HL-60/S4 (cell line): ENCODE data around the gene TMEM30A.

ENCODE experiments used
- in situ Hi-C: fragments of 300-500 bp; cut with MboI; formaldehyde crosslinking; loops from 2 replicates; pipeline ENCODE4 v1.14.3; 2022; ENCODE audit warnings: low sequenced_read_pairs

The TMEM30A gene

GRCh38 chr6:75284632-75285282 lies at the start of gene TMEM30A:
Gene TMEM30A, minus strand, starts transcription at chr6:75284792. Its CDS starts 154 bp downstream, at chr6:75284638.
- in situ Hi-C loops, result loop anchor here (25.0 kb wide), 1 partner anchor 253 kb away; no protein-coding TSS in a partner anchor

- in situ Hi-C loops, result no loop called here
Measured at GRCh38 chr6:75333676-75334200, 49.1 kb upstream of the TMEM30A start.

- in situ Hi-C loops, result no loop called here
Measured at GRCh38 chr6:75331151-75331550, 46.6 kb upstream of the TMEM30A start.

- in situ Hi-C loops, result no loop called here
Measured at GRCh38 chr6:75329703-75330102, 45.1 kb upstream of the TMEM30A start.

GRCh38 chr6:75327807-75328206 lies 43.2 kb upstream of the TMEM30A start:
- in situ Hi-C loops, result no loop called here

- in situ Hi-C loops, result no loop called here
Measured at GRCh38 chr6:75326557-75327258, 42.1 kb upstream of the TMEM30A start.

- in situ Hi-C loops, result no loop called here
Measured at GRCh38 chr6:75318900-75319299, 34.3 kb upstream of the TMEM30A start.

- in situ Hi-C loops, result no loop called here
Measured at GRCh38 chr6:75317503-75318206, 33.1 kb upstream of the TMEM30A start.

GRCh38 chr6:75315978-75316377 lies 31.4 kb upstream of the TMEM30A start:
- in situ Hi-C loops, result no loop called here

- in situ Hi-C loops, result no loop called here
Measured at GRCh38 chr6:75308250-75308988, 23.8 kb upstream of the TMEM30A start.

GRCh38 chr6:75307364-75308004 lies 22.9 kb upstream of the TMEM30A start:
- in situ Hi-C loops, result no loop called here

GRCh38 chr6:75306064-75306463 lies 21.5 kb upstream of the TMEM30A start:
- in situ Hi-C loops, result no loop called here

GRCh38 chr6:75305573-75305972 lies 21.0 kb upstream of the TMEM30A start:
- in situ Hi-C loops, result no loop called here

GRCh38 chr6:75302280-75302679 lies 17.7 kb upstream of the TMEM30A start:
- in situ Hi-C loops, result no loop called here

GRCh38 chr6:75301537-75301936 lies 16.9 kb upstream of the TMEM30A start:
- in situ Hi-C loops, result no loop called here

- in situ Hi-C loops, result no loop called here
Measured at GRCh38 chr6:75301088-75301487, 16.5 kb upstream of the TMEM30A start.

- in situ Hi-C loops, result no loop called here
Measured at GRCh38 chr6:75300531-75300855, 15.9 kb upstream of the TMEM30A start.

- in situ Hi-C loops, result loop anchor here (25.0 kb wide), 1 partner anchor 237 kb away; no protein-coding TSS in a partner anchor
Measured at GRCh38 chr6:75299801-75300530, 15.4 kb upstream of the TMEM30A start.

GRCh38 chr6:75296811-75297779 lies 12.5 kb upstream of the TMEM30A start:
- in situ Hi-C loops, result loop anchor here (25.0 kb wide), 1 partner anchor 240 kb away; no protein-coding TSS in a partner anchor
